IMR-90 (cell line): ENCODE data around the gene ZNF750. TPM values are rescaled to one million over a fixed set of nuclear protein-coding genes. Genes with fewer than 3 reads are reported as not detected.

Experiments
- ATAC-seq: fragments of 200-7000 bp; cut with Tn5 transposase; 2 replicates; pipeline ENCODE4 v1.9.1; 2020; ENCODE audit warnings: low read depth, mild to moderate bottlenecking, moderate library complexity
- BruUV-seq: library from RNA; stranded (reverse); fragments of 400-500 nt; replicated peaks from 2 replicates; lab custom pipeline; 2021; lab: Mats Ljungman, UMichigan
- CTCF ChIA-PET: fragments of 300-600 bp; formaldehyde crosslinking; extraction: SDS; loops from one replicate; lab custom pipeline; 2021; ENCODE audit warnings: antibody characterized with exemption; lab: Yijun Ruan, JAX
- POLR2A ChIA-PET: fragments of 300-600 bp; sonication (Branson Sonifier 250); formaldehyde crosslinking; loops from one replicate; lab custom pipeline; 2022; ENCODE audit warnings: antibody characterized with exemption; ENCODE audit not compliant: unreplicated experiment; lab: Charles Lee
- DNase-seq: peaks from one replicate; pipeline ENCODE4 v3.0.0; 2013
- H2AFZ ChIP-seq: replicated peaks from 2 replicates; pipeline ENCODE3; 2013; ENCODE audit warnings: low read length, mild to moderate bottlenecking; ENCODE audit not compliant: poor library complexity
- H2AK5ac ChIP-seq: 2 replicates; pipeline ENCODE4 v1.6.1; 2013; ENCODE audit warnings: low read depth, low read length, inconsistent platforms
- H2AK9ac ChIP-seq: replicated peaks from 2 replicates; pipeline ENCODE3; 2013; ENCODE audit warnings: mild to moderate bottlenecking, low read depth, low read length, moderate library complexity; ENCODE audit not compliant: poor library complexity
- H2BK120ac ChIP-seq: 2 replicates; pipeline ENCODE4 v1.6.1; 2013; ENCODE audit warnings: low read depth, low read length, inconsistent platforms
- H2BK15ac ChIP-seq: 3 replicates; pipeline ENCODE4 v1.6.1; 2013; ENCODE audit warnings: low read depth, low read length, inconsistent platforms
- H2BK20ac ChIP-seq: 2 replicates; pipeline ENCODE4 v1.6.1; 2013; ENCODE audit warnings: low read depth, mild to moderate bottlenecking, inconsistent platforms, low read length, moderate library complexity
- H2BK5ac ChIP-seq: 2 replicates; pipeline ENCODE4 v1.6.1; 2013; ENCODE audit warnings: mild to moderate bottlenecking, low read depth, low read length, inconsistent platforms; ENCODE audit not compliant: poor library complexity, severe bottlenecking
- H3K14ac ChIP-seq: replicated peaks from 2 replicates; pipeline ENCODE4 v1.6.1; 2013; ENCODE audit warnings: low read depth, low read length, inconsistent platforms
- H3K18ac ChIP-seq: 2 replicates; pipeline ENCODE4 v1.6.1; 2013; ENCODE audit warnings: low read depth, low read length, control low read depth
- H3K23ac ChIP-seq: 2 replicates; pipeline ENCODE4 v1.6.1; 2013; ENCODE audit warnings: low read depth, low read length, inconsistent platforms
- H3K27ac ChIP-seq: 2 replicates; pipeline ENCODE4 v1.5.1; 2013; ENCODE audit warnings: mild to moderate bottlenecking, control low read depth, low read length; ENCODE audit not compliant: insufficient read depth
- H3K27me3 ChIP-seq: 2 replicates; pipeline ENCODE4 v1.6.1; 2013; ENCODE audit warnings: low read length; ENCODE audit not compliant: control insufficient read depth, insufficient read depth
- H3K36me3 ChIP-seq: 2 replicates; pipeline ENCODE4 v1.6.1; 2013; ENCODE audit warnings: low read length, mixed read lengths; ENCODE audit not compliant: control insufficient read depth, insufficient read depth
- H3K4ac ChIP-seq: 2 replicates; pipeline ENCODE4 v1.6.1; 2013; ENCODE audit warnings: low read depth, low read length, inconsistent platforms
- H3K4me1 ChIP-seq: 2 replicates; pipeline ENCODE4 v1.6.1; 2013; ENCODE audit warnings: low read length, mixed read lengths; ENCODE audit not compliant: control insufficient read depth, insufficient read depth
- H3K4me2 ChIP-seq: 2 replicates; pipeline ENCODE4 v1.6.1; 2013; ENCODE audit warnings: low read depth, mild to moderate bottlenecking, control low read depth, low read length, moderate library complexity
- H3K4me3 ChIP-seq: 2 replicates; pipeline ENCODE4 v1.5.1; 2013; ENCODE audit warnings: low read depth, mild to moderate bottlenecking, control low read depth, low read length, moderate library complexity; ENCODE audit not compliant: insufficient read depth
- H3K56ac ChIP-seq: 2 replicates; pipeline ENCODE4 v1.6.1; 2013; ENCODE audit warnings: low read length, inconsistent platforms; ENCODE audit not compliant: insufficient read depth; ENCODE audit errors: extremely low read depth
- H3K79me1 ChIP-seq, 2 experiments: 2 replicates each; pipeline ENCODE4 v1.6.1; 2013; ENCODE audit warnings: low read length in 2 of 2, inconsistent platforms in 1 of 2, low read depth in 1 of 2
- H3K9ac ChIP-seq: 2 replicates; pipeline ENCODE4 v1.6.1; 2013; ENCODE audit warnings: low read depth, low read length, control low read depth
- H3K9me1 ChIP-seq: 2 replicates; pipeline ENCODE4 v1.6.1; 2013; ENCODE audit warnings: low read length, inconsistent platforms; ENCODE audit not compliant: insufficient read depth
- H3K9me3 ChIP-seq: 2 replicates; pipeline ENCODE4 v1.6.1; 2013; ENCODE audit warnings: low read length; ENCODE audit not compliant: control insufficient read depth, insufficient read depth
- H4K20me1 ChIP-seq: 2 replicates; pipeline ENCODE4 v1.6.1; 2013; ENCODE audit warnings: low read length, inconsistent platforms; ENCODE audit not compliant: insufficient read depth
- H4K5ac ChIP-seq: 2 replicates; pipeline ENCODE4 v1.6.1; 2013; ENCODE audit warnings: mild to moderate bottlenecking, low read depth, low read length, control low read depth
- H4K8ac ChIP-seq, 2 experiments: 2 replicates each; pipeline ENCODE4 v1.6.1; 2013; ENCODE audit warnings: low read depth in 2 of 2, low read length in 2 of 2, control low read depth in 1 of 2, inconsistent platforms in 1 of 2
- H4K91ac ChIP-seq: 2 replicates; pipeline ENCODE4 v1.6.1; 2013; ENCODE audit warnings: low read depth, low read length, inconsistent platforms; ENCODE audit not compliant: insufficient read depth
- BHLHE40 ChIP-seq: fragments of 150-350 bp; IDR thresholded peaks from 2 replicates; pipeline ENCODE4 v1.6.1; 2016; ENCODE audit warnings: mild to moderate bottlenecking, low read depth, low read length
- CEBPB ChIP-seq: IDR thresholded peaks from 2 replicates; pipeline ENCODE4 v1.6.1; 2012; ENCODE audit warnings: low read depth, low read length, improper control_type of control experiment
- MAFK ChIP-seq: IDR thresholded peaks from 2 replicates; pipeline ENCODE4 v1.6.1; 2012; ENCODE audit warnings: low read depth, low read length, improper control_type of control experiment
- MAZ ChIP-seq: IDR thresholded peaks from 2 replicates; pipeline ENCODE4 v1.6.1; 2012; ENCODE audit warnings: low read depth, mild to moderate bottlenecking, low read length, improper control_type of control experiment, moderate library complexity, borderline replicate concordance
- MXI1 ChIP-seq: IDR thresholded peaks from 2 replicates; pipeline ENCODE4 v1.6.1; 2012; ENCODE audit warnings: low read depth, mild to moderate bottlenecking, low read length, moderate library complexity, borderline replicate concordance
- NFE2L2 ChIP-seq: fragments of 150-350 bp; IDR thresholded peaks from 2 replicates; pipeline ENCODE4 v1.6.1; 2016; ENCODE audit warnings: low read depth, mild to moderate bottlenecking, low read length
- POLR2A ChIP-seq: IDR thresholded peaks from 2 replicates; pipeline ENCODE4 v1.6.1; 2012; ENCODE audit warnings: mild to moderate bottlenecking, low read depth, low read length
- RAD21 ChIP-seq: IDR thresholded peaks from 2 replicates; pipeline ENCODE4 v1.6.1; 2012; ENCODE audit warnings: low read length, improper control_type of control experiment
- RCOR1 ChIP-seq: IDR thresholded peaks from 2 replicates; pipeline ENCODE4 v1.6.1; 2012; ENCODE audit warnings: mild to moderate bottlenecking, low read length, improper control_type of control experiment; ENCODE audit not compliant: insufficient replicate concordance
- RFX5 ChIP-seq: IDR thresholded peaks from 2 replicates; pipeline ENCODE4 v1.8.0; 2012; ENCODE audit warnings: low read depth, mild to moderate bottlenecking, low read length, moderate library complexity
- WGBS, 2 experiments: methylation state at CpG; one replicate each; pipeline versions ENCODE4 v1.1.5 to v1.1.7; 2013; ENCODE audit warnings: missing lambda C conversion rate in 2 of 2; ENCODE audit not compliant: insufficient read length in 1 of 2; ENCODE audit errors: extremely low coverage in 2 of 2; 5-methylcytosine and 5-hydroxymethylcytosine counted together
- dilution Hi-C: fragments of 300-500 bp; cut with HindIII; formaldehyde crosslinking; loops from one replicate; pipeline ENCODE4 v1.14.3; 2018; ENCODE audit warnings: low sequenced_read_pairs; ENCODE audit not compliant: unreplicated experiment
- in situ Hi-C: fragments of 300-500 bp; cut with MboI; formaldehyde crosslinking; loops from 3 replicates; pipeline ENCODE4 v1.14.3; 2019; ENCODE audit warnings: low sequenced_read_pairs, inconsistent platforms, mixed read lengths
- intact Hi-C: fragments of 100-400 bp; cut with micrococcal nuclease; formaldehyde crosslinking; loops from 2 replicates; pipeline ENCODE4 v1.10.0; 2022
- polyA plus RNA-seq, 3 experiments: library from polyadenylated mRNA; depleted of rRNA; stranded (reverse); fragments of >200 nt; gene quantifications; 2 replicates each; pipeline ENCODE4 v1.2.3, GENCODE V29; 2012; ENCODE audit warnings: low replicate concordance in 1 of 3
- total RNA-seq: library from RNA; depleted of rRNA; stranded (reverse); fragments of >200 nt; gene quantifications from 2 replicates; pipeline ENCODE4 v1.2.3, GENCODE V29; 2012
- TF ChIP-seq, protein P1 (sequence below): conservative IDR thresholded peaks from 2 replicates; pipeline ENCODE4 v1.5.1; 2012; ENCODE audit warnings: mild to moderate bottlenecking, low read depth, low read length, improper control_type of control experiment
- TF ChIP-seq, protein P2 (sequence below): fragments of 150-350 bp; IDR thresholded peaks from 2 replicates; pipeline ENCODE4 v1.6.1; 2016; ENCODE audit warnings: low read depth, mild to moderate bottlenecking, low read length, moderate library complexity, borderline replicate concordance

Gene ZNF750
- total and polyA plus RNA-seq, 2 of the 4 experiments (the other 2 are of a cell fraction), result not detected

DNA sequence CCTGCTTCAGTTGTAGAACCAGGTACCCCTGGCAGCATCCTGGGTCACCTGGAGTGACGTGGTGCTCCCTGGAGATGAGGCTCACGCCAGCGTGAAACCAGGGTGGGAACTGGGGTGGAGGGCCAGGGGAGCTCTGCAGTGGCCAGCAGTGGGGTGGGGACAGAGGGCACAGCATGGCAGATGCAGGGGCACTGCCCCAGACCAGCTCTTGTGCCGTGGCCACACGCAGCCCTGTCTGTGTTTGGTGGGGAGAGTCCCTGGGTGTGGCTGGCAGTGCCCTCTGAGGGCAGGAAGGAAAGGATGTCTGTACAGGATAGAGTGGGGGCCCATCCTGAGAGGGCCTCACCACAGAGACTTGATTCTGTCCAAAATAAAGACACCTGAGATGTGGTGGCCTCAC lies 24.5 kb downstream of the ZNF750 start:
- no peak overlapping the region for H3K4me2 ChIP-seq
- H3K14ac ChIP-seq, result no peak overlapping the region
- no peak overlapping the region for H2AK9ac ChIP-seq
- ATAC-seq, result no peak
- dilution Hi-C loops (no loop called here), in situ Hi-C loops (no loop called here), intact Hi-C loops (no loop called here)
- no peak overlapping the region for H3K23ac ChIP-seq
- ChIA-PET CTCF (interaction anchor here (0.7 kb wide), 1 partner anchor 63 kb away, joined by 4 read pairs; no protein-coding TSS in a partner anchor), POLR2A (interaction anchor here (0.7 kb wide), 1 partner anchor 34 kb away, joined by 7 read pairs; no protein-coding TSS in a partner anchor)
- no peak for DNase-seq
- no peak overlapping the region for H2BK120ac ChIP-seq
- H2BK15ac ChIP-seq, result no peak overlapping the region
- peaks cover 30% of the 10 kb centered on the region for H3K36me3 ChIP-seq
- H3K9ac ChIP-seq, result no peak overlapping the region
- no peak overlapping the region for H2AFZ ChIP-seq
- H3K79me1 ChIP-seq, result peaks cover 0 to 8% of the 10 kb centered on the region in 2 experiments; a peak in 2 of 4 replicates
- no peaks in the 10 kb centered on the region; the same call in none of the 2 replicates for H4K20me1 ChIP-seq
- H3K9me3 ChIP-seq, result peaks cover 10% of the 10 kb centered on the region
- no peak overlapping the region for H3K56ac ChIP-seq
- no peak for TF ChIP-seq POLR2A
- TF ChIP-seq, protein P1, sequence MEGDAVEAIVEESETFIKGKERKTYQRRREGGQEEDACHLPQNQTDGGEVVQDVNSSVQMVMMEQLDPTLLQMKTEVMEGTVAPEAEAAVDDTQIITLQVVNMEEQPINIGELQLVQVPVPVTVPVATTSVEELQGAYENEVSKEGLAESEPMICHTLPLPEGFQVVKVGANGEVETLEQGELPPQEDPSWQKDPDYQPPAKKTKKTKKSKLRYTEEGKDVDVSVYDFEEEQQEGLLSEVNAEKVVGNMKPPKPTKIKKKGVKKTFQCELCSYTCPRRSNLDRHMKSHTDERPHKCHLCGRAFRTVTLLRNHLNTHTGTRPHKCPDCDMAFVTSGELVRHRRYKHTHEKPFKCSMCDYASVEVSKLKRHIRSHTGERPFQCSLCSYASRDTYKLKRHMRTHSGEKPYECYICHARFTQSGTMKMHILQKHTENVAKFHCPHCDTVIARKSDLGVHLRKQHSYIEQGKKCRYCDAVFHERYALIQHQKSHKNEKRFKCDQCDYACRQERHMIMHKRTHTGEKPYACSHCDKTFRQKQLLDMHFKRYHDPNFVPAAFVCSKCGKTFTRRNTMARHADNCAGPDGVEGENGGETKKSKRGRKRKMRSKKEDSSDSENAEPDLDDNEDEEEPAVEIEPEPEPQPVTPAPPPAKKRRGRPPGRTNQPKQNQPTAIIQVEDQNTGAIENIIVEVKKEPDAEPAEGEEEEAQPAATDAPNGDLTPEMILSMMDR, result no peak
- no peak for TF ChIP-seq CEBPB
- no peak for TF ChIP-seq MXI1
- TF ChIP-seq RAD21, result no peak
- no peak for TF ChIP-seq RFX5
- TF ChIP-seq MAZ, result no peak
- TF ChIP-seq, protein P2, sequence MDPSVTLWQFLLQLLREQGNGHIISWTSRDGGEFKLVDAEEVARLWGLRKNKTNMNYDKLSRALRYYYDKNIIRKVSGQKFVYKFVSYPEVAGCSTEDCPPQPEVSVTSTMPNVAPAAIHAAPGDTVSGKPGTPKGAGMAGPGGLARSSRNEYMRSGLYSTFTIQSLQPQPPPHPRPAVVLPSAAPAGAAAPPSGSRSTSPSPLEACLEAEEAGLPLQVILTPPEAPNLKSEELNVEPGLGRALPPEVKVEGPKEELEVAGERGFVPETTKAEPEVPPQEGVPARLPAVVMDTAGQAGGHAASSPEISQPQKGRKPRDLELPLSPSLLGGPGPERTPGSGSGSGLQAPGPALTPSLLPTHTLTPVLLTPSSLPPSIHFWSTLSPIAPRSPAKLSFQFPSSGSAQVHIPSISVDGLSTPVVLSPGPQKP, result no peak
- TF ChIP-seq BHLHE40, result no peak
- TF ChIP-seq RCOR1, result no peak
- no peak for TF ChIP-seq MAFK
- no peak for TF ChIP-seq NFE2L2
- H4K5ac ChIP-seq, result no peak overlapping the region
- peaks cover 6% of the 10 kb centered on the region; the same call in 1 of the 2 replicates for H3K9me1 ChIP-seq
- no TSS peak for BruUV-seq
- no peak overlapping the region for H3K4me3 ChIP-seq
- no peak overlapping the region for H2AK5ac ChIP-seq
- WGBS, 2 experiments, result 90% methylated on average over 2 of the region's 5 CpGs; no CpG with 5 or more reads in 1 of the 2 experiments
- H2BK20ac ChIP-seq, result no peak overlapping the region
- no peaks in the 10 kb centered on the region for H3K27me3 ChIP-seq
- H2BK5ac ChIP-seq, result no peak overlapping the region
- H3K4me1 ChIP-seq, result no peaks in the 10 kb centered on the region
- H3K18ac ChIP-seq, result no peak overlapping the region
- no peak overlapping the region for H3K27ac ChIP-seq
- no peak overlapping the region for H3K4ac ChIP-seq
- no peak overlapping the region for H4K91ac ChIP-seq
- no peak overlapping the region for H4K8ac ChIP-seq
